HFFc6 (cell line): ENCODE results near the gene SSR4. TPM values are rescaled to one million over a fixed set of nuclear protein-coding genes. Genes with fewer than 3 reads are reported as not detected.

ENCODE experiments used
- DNase-seq: peaks from one replicate; pipeline ENCODE4 v3.0.0-alpha.2; 2018
- H3K27ac Mint-ChIP-seq: 2 replicates; pipeline ENCODE4 v1.8.0; 2020; ENCODE audit warnings: mild to moderate bottlenecking, mixed read lengths
- H3K27me3 Mint-ChIP-seq: 2 replicates; pipeline ENCODE4 v1.8.0; 2021; ENCODE audit warnings: mild to moderate bottlenecking, moderate library complexity, mixed read lengths; ENCODE audit not compliant: insufficient read depth
- H3K36me3 Mint-ChIP-seq: 2 replicates; pipeline ENCODE4 v1.8.0; 2021; ENCODE audit warnings: low read depth, mixed read lengths
- H3K4me1 Mint-ChIP-seq: 2 replicates; pipeline ENCODE4 v1.8.0; 2020; ENCODE audit warnings: low read depth, mixed read lengths
- H3K4me3 Mint-ChIP-seq: 2 replicates; pipeline ENCODE4 v1.8.0; 2020; ENCODE audit warnings: mild to moderate bottlenecking, moderate library complexity, mixed read lengths
- H3K9me3 Mint-ChIP-seq: 2 replicates; pipeline ENCODE4 v1.8.0; 2020; ENCODE audit warnings: mild to moderate bottlenecking, mixed read lengths
- CTCF ChIP-seq: fragments of 200-600 bp; sonication (generic); IDR thresholded peaks from 2 replicates; pipeline ENCODE4 v1.5.0; 2021; ENCODE audit warnings: antibody characterized with exemption, mild to moderate bottlenecking
- total RNA-seq, 6 experiments: library from RNA; stranded (reverse); fragmentation: NEBNext Ultra II Directional; extraction: Animal tissue kit (Norgen Biotek cat#: 25700); gene quantifications; 2 replicates in 1 of 6; 3 replicates in 5 of 6; pipeline ENCODE4 v1.2.3, GENCODE V29; 2021

SSR4 gene
- total RNA-seq, 6 experiments from 2014 or later, result 171 to 247 (median 182) TPM

DNA sequence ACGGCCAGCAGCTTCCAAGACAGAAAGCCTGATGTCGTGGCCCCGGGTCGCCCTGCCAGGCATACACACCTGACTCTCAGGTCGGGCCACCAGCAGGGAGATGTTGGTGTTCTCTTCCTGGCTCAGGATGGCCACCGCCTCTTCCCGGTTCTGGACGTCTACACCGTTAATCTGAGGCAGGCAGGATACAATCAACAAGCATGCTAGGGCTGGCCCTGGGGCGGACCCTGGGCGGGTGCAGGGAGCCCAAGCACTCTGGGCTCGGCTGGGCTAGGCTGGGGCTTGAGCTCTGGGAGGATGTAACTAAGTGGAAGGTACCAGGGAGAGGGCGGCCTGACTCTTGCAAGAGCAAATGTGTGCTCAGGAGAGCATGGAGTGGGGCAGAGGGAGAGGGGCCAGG is 11.0 kb downstream of the SSR4 start:
- Mint-ChIP-seq H3K36me3 (no peaks in the 10 kb centered on the region), H3K9me3 (no peaks in the 10 kb centered on the region), H3K4me1 (no peaks in the 10 kb centered on the region), H3K27ac (no peak overlapping the region), H3K27me3 (peaks cover 5% of the 10 kb centered on the region), H3K4me3 (no peak overlapping the region)
- no peak for DNase-seq
- no peak for TF ChIP-seq CTCF

DNA sequence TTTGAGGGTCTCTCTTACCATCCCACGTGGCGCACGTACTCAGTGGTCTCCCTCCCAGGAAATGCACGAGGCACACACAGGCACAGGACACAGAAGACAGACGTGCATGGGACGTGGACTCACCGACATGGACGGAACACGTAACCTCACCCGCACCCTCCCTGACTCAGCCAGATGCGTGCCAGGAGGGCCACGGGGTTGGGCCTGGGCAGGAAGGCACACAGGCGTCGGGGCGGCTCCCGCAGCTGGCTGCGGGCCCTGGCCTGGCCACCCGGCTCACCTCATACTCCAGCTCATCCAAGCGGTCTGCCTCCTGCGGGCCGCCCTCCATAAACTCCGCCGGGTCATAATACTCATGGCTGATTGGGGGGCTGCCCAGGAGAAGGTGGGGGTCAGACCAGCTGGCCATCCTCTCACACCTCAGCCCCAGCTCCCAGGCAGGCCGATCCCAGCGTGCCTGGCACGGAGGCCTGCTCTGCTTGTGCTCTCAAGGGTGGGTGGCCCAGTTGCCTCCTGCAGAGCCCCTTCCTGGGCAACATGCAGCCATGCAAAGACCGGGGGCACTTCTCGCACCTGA is 12.6 kb downstream of the SSR4 start:
- Mint-ChIP-seq H3K27me3 (peaks cover 7% of the 10 kb centered on the region), H3K9me3 (no peaks in the 10 kb centered on the region), H3K36me3 (no peaks in the 10 kb centered on the region), H3K27ac (no peak overlapping the region), H3K4me1 (no peaks in the 10 kb centered on the region), H3K4me3 (no peak overlapping the region)
- no peak for TF ChIP-seq CTCF
- DNase-seq, result no peak

DNA sequence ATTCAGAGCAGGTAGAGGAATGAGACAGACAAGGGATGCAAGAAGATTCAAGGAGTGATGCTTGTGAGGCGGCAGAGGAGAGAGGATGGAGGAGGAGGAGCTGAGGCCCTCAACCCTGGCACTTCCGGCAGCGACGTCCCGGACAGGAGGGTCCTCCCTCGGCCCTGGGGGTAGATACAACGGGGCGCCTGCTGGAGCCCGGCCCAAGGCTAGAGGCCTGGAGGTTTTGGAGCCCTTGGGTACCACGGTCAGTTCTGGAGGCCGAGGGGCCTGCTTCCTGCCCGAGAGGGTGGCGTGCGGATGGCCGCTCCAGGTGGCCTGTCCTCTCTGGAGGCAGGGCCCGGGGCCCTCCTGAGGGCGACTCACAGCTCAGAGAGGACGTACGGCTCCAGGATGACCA is 13.5 kb downstream of the SSR4 start:
- H3K36me3 Mint-ChIP-seq, result no peaks in the 10 kb centered on the region
- H3K4me1 Mint-ChIP-seq, result no peaks in the 10 kb centered on the region
- peaks cover 13% of the 10 kb centered on the region for H3K27me3 Mint-ChIP-seq
- TF ChIP-seq CTCF, result no peak
- H3K27ac Mint-ChIP-seq, result no peak overlapping the region
- H3K9me3 Mint-ChIP-seq, result no peaks in the 10 kb centered on the region
- DNase-seq, result no peak
- no peak overlapping the region for H3K4me3 Mint-ChIP-seq

DNA sequence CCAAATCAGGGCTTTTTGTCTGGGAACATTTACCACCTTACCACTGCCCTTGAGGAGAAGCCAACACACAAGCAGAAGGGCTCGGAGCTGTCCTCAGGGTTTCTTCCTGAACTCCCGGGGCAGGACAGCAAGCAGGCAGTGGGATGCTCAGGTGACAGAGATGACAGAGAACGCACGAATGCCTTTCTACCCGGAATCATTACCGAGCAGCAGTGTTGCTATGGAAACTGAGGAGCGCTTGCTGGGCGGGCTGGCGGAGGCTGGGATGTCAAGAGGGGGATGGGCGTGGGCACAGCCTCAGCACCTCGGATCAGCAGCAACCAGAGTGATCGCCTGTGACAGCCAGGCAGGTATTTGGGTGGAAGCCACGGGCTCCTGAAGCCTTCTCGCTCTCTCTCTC is 17.8 kb downstream of the SSR4 start:
- no peaks in the 10 kb centered on the region for H3K9me3 Mint-ChIP-seq

DNA sequence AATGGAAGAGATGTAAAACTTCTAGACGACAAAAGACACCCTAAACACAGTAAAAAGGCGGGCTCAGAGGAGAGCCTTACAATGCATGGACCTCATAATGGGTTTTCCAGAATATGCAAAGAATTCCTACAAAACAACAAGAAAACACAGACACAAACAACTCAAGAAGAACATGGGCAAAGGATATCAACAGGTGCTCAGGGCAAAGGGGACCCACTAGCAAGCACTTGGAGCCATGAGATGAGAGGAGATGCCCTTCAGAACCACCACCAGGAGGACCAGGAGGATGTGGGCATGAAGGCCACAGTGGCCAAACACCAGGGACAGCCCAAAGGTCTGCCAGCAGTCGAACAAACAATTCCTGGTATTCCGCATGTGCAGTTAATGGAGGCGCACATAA is 18.7 kb downstream of the SSR4 start:
- Mint-ChIP-seq H3K4me1 (no peaks in the 10 kb centered on the region), H3K27ac (no peak overlapping the region), H3K36me3 (no peaks in the 10 kb centered on the region), H3K4me3 (no peak overlapping the region), H3K9me3 (no peaks in the 10 kb centered on the region), H3K27me3 (peaks cover 20% of the 10 kb centered on the region)
- TF ChIP-seq CTCF, result no peak
- no peak for DNase-seq

More for the DNA sequence above, 17.8 kb downstream of the SSR4 start:
- no peak for DNase-seq
- Mint-ChIP-seq H3K36me3 (no peaks in the 10 kb centered on the region), H3K4me1 (no peaks in the 10 kb centered on the region), H3K27me3 (peaks cover 18% of the 10 kb centered on the region), H3K4me3 (no peak overlapping the region), H3K27ac (no peak overlapping the region)
- no peak for TF ChIP-seq CTCF
